WTC11 (cell line): ENCODE measurements around the gene ADCY2. TPM values are rescaled to one million over a fixed set of nuclear protein-coding genes. Genes with fewer than 3 reads are reported as not detected.
A peak's percentile ranks its signal among the peaks of the same experiment; 100 is the strongest.

Experiments
- ATAC-seq: fragments of 200-7000 bp; cut with Tn5 transposase; 2 replicates; pipeline ENCODE4 v1.10.0; 2021; ENCODE audit warnings: mild to moderate bottlenecking, moderate library complexity
- CTCF ChIA-PET: fragments of 300-600 bp; sonication (Branson Sonifier 250); formaldehyde crosslinking; loops from one replicate; lab custom pipeline; 2021; ENCODE audit warnings: antibody characterized with exemption; lab: Charles Lee
- POLR2A ChIA-PET: fragments of 350-600 bp; sonication (Branson Sonifier 250); formaldehyde crosslinking; loops from one replicate; lab custom pipeline; 2021; ENCODE audit warnings: antibody characterized with exemption; lab: Charles Lee
- DNase-seq: peaks from one replicate; pipeline ENCODE4 v3.0.0; 2021; ENCODE audit warnings: low spot score
- H3K27ac Mint-ChIP-seq: 2 replicates; pipeline ENCODE4 v1.8.0; 2021; ENCODE audit warnings: mixed read lengths
- H3K27me3 Mint-ChIP-seq: 2 replicates; pipeline ENCODE4 v1.8.0; 2021; ENCODE audit warnings: low read depth, mild to moderate bottlenecking, moderate library complexity, mixed read lengths
- H3K36me3 Mint-ChIP-seq: 2 replicates; pipeline ENCODE4 v1.8.0; 2021; ENCODE audit warnings: mixed read lengths
- H3K4me1 Mint-ChIP-seq: 2 replicates; pipeline ENCODE4 v1.8.0; 2022; ENCODE audit warnings: mixed read lengths
- H3K4me3 Mint-ChIP-seq: 2 replicates; pipeline ENCODE4 v1.8.0; 2021; ENCODE audit warnings: mild to moderate bottlenecking, moderate library complexity, mixed read lengths
- H3K9me3 Mint-ChIP-seq: 2 replicates; pipeline ENCODE4 v1.8.0; 2021; ENCODE audit warnings: mixed read lengths
- CDX4 ChIP-seq: fragments of 250-450 bp; sonication (Bioruptor Pico); IDR thresholded peaks from 2 replicates; pipeline ENCODE4 v1.9.0; 2021; ENCODE audit warnings: moderate library complexity, mild to moderate bottlenecking, inconsistent platforms, borderline replicate concordance
- ETV6 ChIP-seq: sonication (generic); formaldehyde crosslinking; IDR thresholded peaks from 2 replicates; pipeline ENCODE4 v1.8.1; 2022; ENCODE audit warnings: mild to moderate bottlenecking, missing genetic modification reagents
- FOXJ3 ChIP-seq: sonication (generic); formaldehyde crosslinking; IDR thresholded peaks from 2 replicates; pipeline ENCODE4 v1.9.0; 2021; ENCODE audit warnings: missing genetic modification reagents, mild to moderate bottlenecking, borderline replicate concordance
- NR2C2 ChIP-seq: sonication (generic); formaldehyde crosslinking; IDR thresholded peaks from 2 replicates; pipeline ENCODE4 v1.8.0; 2022; ENCODE audit warnings: mild to moderate bottlenecking, missing genetic modification reagents
- SMAD4 ChIP-seq: sonication (generic); formaldehyde crosslinking; IDR thresholded peaks from 2 replicates; pipeline ENCODE4 v1.8.0; 2022; ENCODE audit warnings: mild to moderate bottlenecking, missing genetic modification reagents
- TEAD1 ChIP-seq: sonication (generic); formaldehyde crosslinking; IDR thresholded peaks from 2 replicates; pipeline ENCODE4 v1.8.0; 2022; ENCODE audit warnings: mild to moderate bottlenecking, missing genetic modification reagents
- ZNF121 ChIP-seq: sonication (generic); formaldehyde crosslinking; IDR thresholded peaks from 2 replicates; pipeline ENCODE4 v1.8.0; 2023; ENCODE audit warnings: missing genetic modification reagents
- ZNF138 ChIP-seq: sonication (generic); formaldehyde crosslinking; conservative IDR thresholded peaks from 2 replicates; pipeline ENCODE4 v1.8.1; 2022; ENCODE audit warnings: mild to moderate bottlenecking, moderate library complexity, missing genetic modification reagents
- total RNA-seq: library from RNA; stranded (reverse); gene quantifications from 3 replicates; pipeline ENCODE4 v1.2.3, GENCODE V29; 2021
- TF ChIP-seq, protein P1 (sequence below): sonication (generic); formaldehyde crosslinking; IDR thresholded peaks from 2 replicates; pipeline ENCODE4 v1.8.1; 2023; ENCODE audit warnings: mild to moderate bottlenecking, missing genetic modification reagents, moderate library complexity
- TF ChIP-seq, protein P2 (sequence below): fragments of 200-600 bp; IDR thresholded peaks from 2 replicates; pipeline ENCODE4 v1.8.0; 2022; ENCODE audit warnings: antibody characterized with exemption

The ADCY2 gene
- total RNA-seq, 1 experiment from 2014 or later = 142 TPM

GRCh38 chr5:7391215-7391614 lies 4.7 kb upstream of the ADCY2 start:
- ChIA-PET CTCF (interaction anchor here (1.1 to 1.5 kb wide), 2 partner anchors 128 to 571 kb away, joined by 3 to 5 read pairs; no protein-coding TSS in a partner anchor), POLR2A (no interaction called here)
- TF ChIP-seq TEAD1 (CRISPR knock-in tag) = no peak
- TF ChIP-seq FOXJ3 (CRISPR knock-in tag) = no peak
- no peak for TF ChIP-seq NR2C2
- ATAC-seq (peak; percentile 2; the same call in 1 of the 2 replicates), DNase-seq (no peak)
- Mint-ChIP-seq H3K4me1 (peaks cover 45% of the 10 kb centered on the region), H3K27me3 (no peaks in the 10 kb centered on the region), H3K27ac (peak overlapping the region; percentile 85), H3K36me3 (no peaks in the 10 kb centered on the region), H3K9me3 (no peaks in the 10 kb centered on the region), H3K4me3 (no peak overlapping the region)

- DNase-seq (no peak), ATAC-seq (peak; percentile 10)
- H3K4me1 Mint-ChIP-seq = peaks cover 46% of the 10 kb centered on the region
- no peaks in the 10 kb centered on the region for H3K9me3 Mint-ChIP-seq
- H3K36me3 Mint-ChIP-seq = peaks cover 5% of the 10 kb centered on the region
- H3K27ac Mint-ChIP-seq = peak overlapping the region; percentile 96
- CTCF ChIA-PET = interaction anchor here (0.6 to 1.5 kb wide), 14 partner anchors 29 to 571 kb away, joined by 3 to 9 read pairs (median 3); no protein-coding TSS in a partner anchor
- H3K27me3 Mint-ChIP-seq = no peaks in the 10 kb centered on the region; the same call in 1 of the 2 replicates
- POLR2A ChIA-PET = no interaction called here
- H3K4me3 Mint-ChIP-seq = no peak overlapping the region
- TF ChIP-seq, protein P1, sequence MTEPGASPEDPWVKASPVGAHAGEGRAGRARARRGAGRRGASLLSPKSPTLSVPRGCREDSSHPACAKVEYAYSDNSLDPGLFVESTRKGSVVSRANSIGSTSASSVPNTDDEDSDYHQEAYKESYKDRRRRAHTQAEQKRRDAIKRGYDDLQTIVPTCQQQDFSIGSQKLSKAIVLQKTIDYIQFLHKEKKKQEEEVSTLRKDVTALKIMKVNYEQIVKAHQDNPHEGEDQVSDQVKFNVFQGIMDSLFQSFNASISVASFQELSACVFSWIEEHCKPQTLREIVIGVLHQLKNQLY = no peak
- TF ChIP-seq SMAD4 (no peak), ZNF121 (CRISPR knock-in tag) (peak; percentile 73), ETV6 (CRISPR knock-in tag) (0 out of 2 replicates have a peak, but pooled peaks have one; percentile 47), ZNF138 (CRISPR knock-in tag) (no peak)
- TF ChIP-seq, protein P2, sequence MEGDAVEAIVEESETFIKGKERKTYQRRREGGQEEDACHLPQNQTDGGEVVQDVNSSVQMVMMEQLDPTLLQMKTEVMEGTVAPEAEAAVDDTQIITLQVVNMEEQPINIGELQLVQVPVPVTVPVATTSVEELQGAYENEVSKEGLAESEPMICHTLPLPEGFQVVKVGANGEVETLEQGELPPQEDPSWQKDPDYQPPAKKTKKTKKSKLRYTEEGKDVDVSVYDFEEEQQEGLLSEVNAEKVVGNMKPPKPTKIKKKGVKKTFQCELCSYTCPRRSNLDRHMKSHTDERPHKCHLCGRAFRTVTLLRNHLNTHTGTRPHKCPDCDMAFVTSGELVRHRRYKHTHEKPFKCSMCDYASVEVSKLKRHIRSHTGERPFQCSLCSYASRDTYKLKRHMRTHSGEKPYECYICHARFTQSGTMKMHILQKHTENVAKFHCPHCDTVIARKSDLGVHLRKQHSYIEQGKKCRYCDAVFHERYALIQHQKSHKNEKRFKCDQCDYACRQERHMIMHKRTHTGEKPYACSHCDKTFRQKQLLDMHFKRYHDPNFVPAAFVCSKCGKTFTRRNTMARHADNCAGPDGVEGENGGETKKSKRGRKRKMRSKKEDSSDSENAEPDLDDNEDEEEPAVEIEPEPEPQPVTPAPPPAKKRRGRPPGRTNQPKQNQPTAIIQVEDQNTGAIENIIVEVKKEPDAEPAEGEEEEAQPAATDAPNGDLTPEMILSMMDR = peak; percentile 31; the same call in 1 of the 2 replicates
These were observed 3.9 kb upstream of the ADCY2 start for GRCh38 chr5:7391814-7392692.

- CTCF ChIA-PET = interaction anchor here (1.0 to 1.5 kb wide), 9 partner anchors 36 to 374 kb away, joined by 3 to 9 read pairs (median 5); no protein-coding TSS in a partner anchor
- H3K4me1 Mint-ChIP-seq = peaks cover 50% of the 10 kb centered on the region
These were observed 3.3 kb upstream of the ADCY2 start for GRCh38 chr5:7392693-7393024.

More at GRCh38 chr5:7392693-7393024, 3.3 kb upstream of the ADCY2 start:
- DNase-seq = no peak
- Mint-ChIP-seq H3K4me3 (no peak overlapping the region), H3K27me3 (no peaks in the 10 kb centered on the region; the same call in 1 of the 2 replicates), H3K36me3 (peaks cover 8% of the 10 kb centered on the region), H3K27ac (peak overlapping the region; percentile 78), H3K9me3 (no peaks in the 10 kb centered on the region)
- no peak for ATAC-seq
- POLR2A ChIA-PET = no interaction called here
- TF ChIP-seq CDX4 = no peak
- TF ChIP-seq, protein P2 = 0 out of 2 replicates have a peak, but pooled peaks have one; percentile 1
